ENCODE data around the gene ZNF106. TPM values are rescaled to one million over a fixed set of nuclear protein-coding genes. Genes with fewer than 3 reads are reported as not detected.

ZNF106 gene
- total RNA-seq, 1 experiment from 2014 or later, result 22.6 TPM

- Histone ChIP-seq H3K27me3 (no peaks in the 10 kb centered on the region), H3K4me3 (no peak overlapping the region), H3K9me3 (no peaks in the 10 kb centered on the region), H3K36me3 (peaks cover 65% of the 10 kb centered on the region)
- no peak for DNase-seq
Measured at GRCh38 chr15:42447599-42447998, 43.3 kb downstream of the ZNF106 start.

GRCh38 chr15:42445551-42445950, 45.4 kb downstream of the ZNF106 start:
- H3K4me3 ChIP-seq, result no peak overlapping the region
- no peaks in the 10 kb centered on the region for H3K27me3 ChIP-seq
- no peak for DNase-seq
- no peaks in the 10 kb centered on the region for H3K9me3 ChIP-seq
- H3K36me3 ChIP-seq, result peaks cover 57% of the 10 kb centered on the region

- Histone ChIP-seq H3K36me3 (peaks cover 51% of the 10 kb centered on the region), H3K27me3 (no peaks in the 10 kb centered on the region), H3K4me3 (no peak overlapping the region), H3K9me3 (no peaks in the 10 kb centered on the region)
- DNase-seq, result no peak
Measured at GRCh38 chr15:42444415-42445063, 46.4 kb downstream of the ZNF106 start.

GRCh38 chr15:42427429-42428223, 63.3 kb downstream of the ZNF106 start:
- peak; percentile 73 for DNase-seq
- Histone ChIP-seq H3K27me3 (no peaks in the 10 kb centered on the region), H3K9me3 (no peaks in the 10 kb centered on the region), H3K4me3 (no peak overlapping the region), H3K36me3 (peaks cover 75% of the 10 kb centered on the region)

- no peak for DNase-seq
- peaks cover 71% of the 10 kb centered on the region for H3K36me3 ChIP-seq
- no peak overlapping the region for H3K4me3 ChIP-seq
- no peaks in the 10 kb centered on the region for H3K9me3 ChIP-seq
- H3K27me3 ChIP-seq, result no peaks in the 10 kb centered on the region
Measured at GRCh38 chr15:42421376-42421775, 69.6 kb downstream of the ZNF106 start.

GRCh38 chr15:42419369-42419768, 71.6 kb downstream of the ZNF106 start:
- no peak overlapping the region for H3K4me3 ChIP-seq
- no peaks in the 10 kb centered on the region for H3K27me3 ChIP-seq
- H3K9me3 ChIP-seq, result no peaks in the 10 kb centered on the region
- DNase-seq, result no peak
- H3K36me3 ChIP-seq, result peaks cover 69% of the 10 kb centered on the region

GRCh38 chr15:42413920-42414319, 77.0 kb downstream of the ZNF106 start:
- DNase-seq, result no peak
- Histone ChIP-seq H3K27me3 (no peaks in the 10 kb centered on the region), H3K4me3 (no peak overlapping the region), H3K9me3 (no peaks in the 10 kb centered on the region), H3K36me3 (peaks cover 48% of the 10 kb centered on the region)

- Histone ChIP-seq H3K27me3 (no peaks in the 10 kb centered on the region), H3K36me3 (peaks cover 34% of the 10 kb centered on the region), H3K4me3 (no peak overlapping the region), H3K9me3 (no peaks in the 10 kb centered on the region)
- DNase-seq, result no peak
Measured at GRCh38 chr15:42411884-42412283, 79.1 kb downstream of the ZNF106 start.

GRCh38 chr15:42409011-42409410, 81.9 kb downstream of the ZNF106 start:
- no peaks in the 10 kb centered on the region for H3K27me3 ChIP-seq
- no peak for DNase-seq

GRCh38 chr15:42408178-42408577, 82.8 kb downstream of the ZNF106 start:
- no peak for DNase-seq
- no peaks in the 10 kb centered on the region for H3K9me3 ChIP-seq

More at GRCh38 chr15:42409011-42409410, 81.9 kb downstream of the ZNF106 start:
- H3K9me3 ChIP-seq, result no peaks in the 10 kb centered on the region
- H3K36me3 ChIP-seq, result peaks cover 15% of the 10 kb centered on the region
- H3K4me3 ChIP-seq, result no peak overlapping the region

GRCh38 chr15:42405863-42406482, 85.0 kb downstream of the ZNF106 start:
- Histone ChIP-seq H3K9me3 (no peaks in the 10 kb centered on the region), H3K4me3 (no peak overlapping the region), H3K27me3 (no peaks in the 10 kb centered on the region), H3K36me3 (no peaks in the 10 kb centered on the region)
- DNase-seq, result no peak

More at GRCh38 chr15:42408178-42408577, 82.8 kb downstream of the ZNF106 start:
- no peaks in the 10 kb centered on the region for H3K27me3 ChIP-seq
- H3K4me3 ChIP-seq, result no peak overlapping the region
- H3K36me3 ChIP-seq, result peaks cover 7% of the 10 kb centered on the region; the same call in 1 of the 2 replicates

GRCh38 chr15:42404461-42405235, 86.3 kb downstream of the ZNF106 start:
- H3K4me3 ChIP-seq, result no peak overlapping the region
- no peak for DNase-seq
- no peaks in the 10 kb centered on the region for H3K27me3 ChIP-seq
- H3K9me3 ChIP-seq, result no peaks in the 10 kb centered on the region
- no peaks in the 10 kb centered on the region for H3K36me3 ChIP-seq

- H3K27me3 ChIP-seq, result no peaks in the 10 kb centered on the region
- no peaks in the 10 kb centered on the region for H3K36me3 ChIP-seq
- no peak for DNase-seq
- no peak overlapping the region for H3K4me3 ChIP-seq
- H3K9me3 ChIP-seq, result no peaks in the 10 kb centered on the region
Measured at GRCh38 chr15:42403389-42403788, 87.6 kb downstream of the ZNF106 start.

GRCh38 chr15:42402455-42403205, 88.3 kb downstream of the ZNF106 start:
- H3K4me3 ChIP-seq, result no peak overlapping the region
- no peaks in the 10 kb centered on the region for H3K9me3 ChIP-seq
- H3K36me3 ChIP-seq, result no peaks in the 10 kb centered on the region
- H3K27me3 ChIP-seq, result no peaks in the 10 kb centered on the region
- no peak for DNase-seq

- no peak overlapping the region for H3K4me3 ChIP-seq
- H3K9me3 ChIP-seq, result no peaks in the 10 kb centered on the region
- H3K36me3 ChIP-seq, result no peaks in the 10 kb centered on the region
- no peaks in the 10 kb centered on the region for H3K27me3 ChIP-seq
- no peak for DNase-seq
Measured at GRCh38 chr15:42401544-42402454, 89.1 kb downstream of the ZNF106 start.
